COR-L47 (cell line): ENCODE measurements around the gene C10orf67.
"Not testable (repeated sequence)": the region's sequence is repeated elsewhere in the genome, so short reads cannot be mapped to it uniquely, and the experiment has no call there.

ENCODE experiments used
- DNase-seq: peaks from one replicate; lab custom pipeline; 2025; lab: John Stamatoyannopoulos, UW

C10orf67 gene

DNA sequence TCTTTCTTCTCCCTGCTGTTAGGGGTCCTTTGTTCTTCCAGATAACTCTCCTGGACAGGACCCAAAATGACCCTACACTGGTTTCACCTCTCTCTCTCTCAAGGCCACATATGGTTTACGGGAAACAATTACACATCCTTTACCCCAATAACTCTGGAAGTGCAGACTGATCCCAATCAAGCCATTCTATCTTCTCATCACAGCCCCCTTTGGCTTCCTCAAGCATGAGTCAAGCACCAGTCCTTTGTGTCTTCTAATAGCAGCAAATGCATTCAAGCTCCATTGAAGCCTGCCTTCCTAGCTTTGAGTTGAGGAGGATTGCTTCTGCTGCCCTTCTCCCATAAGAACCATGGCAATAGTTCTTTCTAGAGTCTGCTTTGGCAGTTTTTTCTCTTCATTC lies 20.2 kb downstream of the C10orf67 start:
- DNase-seq = no peak

DNA sequence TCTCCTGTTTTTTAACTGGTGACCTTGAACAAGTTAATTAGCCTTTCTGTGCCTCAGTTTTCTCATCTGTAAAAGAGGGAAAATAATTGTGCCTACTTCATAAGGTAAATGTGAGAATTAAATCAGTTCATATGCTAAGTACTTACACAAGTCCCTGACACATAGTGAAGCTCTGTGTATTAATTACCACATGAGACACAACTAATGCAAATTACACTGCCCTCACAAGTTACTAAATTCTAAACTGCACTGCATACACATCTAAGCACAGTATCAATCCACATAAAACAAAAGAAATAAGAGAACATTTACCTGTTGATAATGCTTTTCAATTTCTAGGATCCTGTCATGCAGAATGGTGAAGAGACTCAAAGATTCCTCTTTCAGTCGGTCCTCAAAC lies 22.5 kb downstream of the C10orf67 start:
- no peak for DNase-seq

DNA sequence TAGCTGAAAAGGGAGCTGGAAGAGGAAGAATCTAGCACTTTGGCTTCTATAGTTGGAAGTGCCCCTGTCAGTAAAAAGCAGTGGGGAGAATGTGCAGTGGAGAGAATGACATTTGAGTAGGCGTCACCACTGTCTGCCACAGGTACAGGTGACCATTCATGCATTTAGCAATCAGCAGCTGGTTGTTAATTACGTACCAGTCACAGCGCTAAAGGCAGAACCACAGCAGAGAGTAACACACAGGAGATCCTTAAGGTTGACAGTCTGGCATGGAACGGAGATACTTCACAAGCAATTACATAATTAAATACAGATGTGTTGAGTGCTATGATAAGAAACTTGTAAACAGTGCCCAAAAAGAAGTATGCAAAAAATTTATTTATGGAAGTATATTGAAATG lies 24.8 kb downstream of the C10orf67 start:
- no peak for DNase-seq

DNA sequence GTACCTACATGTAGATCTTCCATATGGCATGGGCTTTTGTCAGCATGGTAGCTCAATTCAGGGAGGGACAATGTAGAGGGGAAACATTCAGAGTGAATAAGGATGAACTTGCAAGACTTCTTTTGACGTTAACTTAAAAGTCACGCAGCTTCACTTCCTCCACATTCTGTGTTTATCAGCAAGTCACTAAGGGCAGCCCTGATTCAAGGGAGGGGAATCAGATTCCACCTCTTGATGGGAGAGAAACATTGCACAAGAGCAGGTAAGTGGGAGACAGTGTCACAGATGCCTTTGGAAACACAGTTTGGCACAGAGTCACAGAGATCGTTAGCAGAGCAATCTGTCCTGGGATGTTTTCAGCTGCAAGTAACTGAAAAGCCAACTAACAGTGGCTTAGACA lies 26.2 kb downstream of the C10orf67 start:
- no peak for DNase-seq

DNA sequence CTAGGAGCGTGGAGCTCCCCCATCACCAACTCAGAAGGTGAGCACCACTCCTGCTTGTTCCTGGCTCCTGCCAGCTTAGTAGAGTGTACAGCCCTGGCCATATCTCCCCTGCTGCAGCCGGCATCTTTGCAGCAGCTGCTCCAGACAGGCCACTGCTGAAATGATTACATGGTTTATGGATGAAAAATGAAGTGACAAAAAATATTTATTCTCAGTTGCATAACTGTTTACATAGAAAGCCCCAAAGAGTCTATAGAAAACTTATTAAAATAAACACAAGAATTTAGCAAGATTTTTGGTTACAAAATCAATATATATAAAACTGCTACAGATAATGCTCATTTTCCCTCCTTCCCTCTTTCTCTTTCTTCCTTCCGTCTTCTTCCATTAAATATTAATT lies 27.2 kb downstream of the C10orf67 start:
- no peak for DNase-seq

DNA sequence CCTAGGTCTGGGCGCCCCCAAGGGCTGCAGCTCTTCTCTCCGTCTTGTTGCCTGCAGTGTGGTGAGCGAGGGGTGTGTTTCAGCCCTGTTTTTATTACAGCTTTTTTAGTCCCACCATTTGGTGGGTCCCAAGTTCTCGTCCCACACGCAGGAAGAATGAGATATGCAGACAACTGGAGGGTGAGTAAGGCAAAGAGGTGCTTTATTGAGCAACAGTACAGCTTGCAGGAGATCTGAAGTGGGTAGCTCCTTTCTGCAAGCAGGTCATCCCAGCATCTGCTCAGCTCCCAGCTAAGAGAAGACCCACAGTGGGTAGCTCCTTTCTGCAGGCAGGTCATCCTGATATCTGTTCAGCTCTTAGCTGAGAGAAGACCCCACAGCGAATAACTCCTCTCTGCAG lies 28.2 kb downstream of the C10orf67 start:
- no peak for DNase-seq

DNA sequence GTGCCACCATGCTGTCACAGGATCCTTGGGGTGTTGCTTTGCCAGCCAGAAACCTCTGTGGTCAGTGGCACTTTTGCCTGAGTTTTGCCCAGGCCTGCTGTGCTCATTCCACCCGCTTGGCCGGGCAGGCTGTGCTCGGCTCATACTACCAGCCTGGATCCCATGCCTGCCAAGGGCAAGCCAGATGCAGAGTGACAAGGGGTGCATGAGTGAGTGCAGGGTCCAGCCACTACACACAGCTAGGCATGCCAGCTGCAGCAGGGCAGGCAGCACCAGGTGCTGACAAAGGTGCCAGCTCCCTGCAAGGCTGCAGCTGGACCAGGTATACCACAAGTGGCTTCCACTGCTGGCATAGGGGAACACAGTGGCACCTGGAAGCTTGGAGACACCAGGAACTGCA lies 28.6 kb downstream of the C10orf67 start:
- no peak for DNase-seq

DNA sequence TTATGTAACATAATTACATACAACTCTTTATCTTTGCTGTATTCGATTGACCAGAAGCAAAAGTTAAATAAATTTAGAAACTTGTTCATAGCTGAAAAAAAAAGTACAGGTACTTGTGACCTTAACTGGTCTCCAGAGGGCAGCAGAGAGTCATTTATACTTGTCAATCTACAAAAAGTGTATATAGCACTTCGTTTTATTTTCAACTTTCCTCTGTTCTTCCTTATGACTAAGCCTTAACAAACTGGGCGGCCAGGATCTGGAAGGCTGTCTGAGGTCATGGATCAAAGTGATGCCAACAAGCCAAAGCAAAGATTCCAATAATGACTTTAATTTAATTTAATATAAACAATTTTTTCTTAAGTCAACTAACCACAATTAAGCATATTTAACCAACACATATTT lies 29.8 kb downstream of the C10orf67 start:
- DNase-seq = no peak

DNA sequence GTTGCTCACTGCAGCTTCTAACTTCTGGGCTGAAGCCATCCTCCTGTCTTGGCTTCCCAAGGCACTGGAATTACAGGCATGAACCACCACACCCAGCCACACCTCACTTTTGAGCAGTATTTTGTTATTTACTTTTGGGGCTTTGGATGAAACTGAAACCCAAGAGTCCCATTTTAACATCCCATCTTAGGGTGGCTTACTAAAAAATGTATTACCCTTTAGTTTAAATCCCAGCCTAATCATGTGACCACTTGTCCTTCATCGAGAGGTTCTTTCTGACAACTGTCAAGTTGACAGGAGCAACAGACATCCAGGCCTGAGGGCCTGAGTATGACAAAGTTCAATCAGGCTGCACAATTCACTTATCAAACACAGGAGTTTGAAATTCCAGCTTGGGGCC lies 33.6 kb downstream of the C10orf67 start:
- no peak for DNase-seq

DNA sequence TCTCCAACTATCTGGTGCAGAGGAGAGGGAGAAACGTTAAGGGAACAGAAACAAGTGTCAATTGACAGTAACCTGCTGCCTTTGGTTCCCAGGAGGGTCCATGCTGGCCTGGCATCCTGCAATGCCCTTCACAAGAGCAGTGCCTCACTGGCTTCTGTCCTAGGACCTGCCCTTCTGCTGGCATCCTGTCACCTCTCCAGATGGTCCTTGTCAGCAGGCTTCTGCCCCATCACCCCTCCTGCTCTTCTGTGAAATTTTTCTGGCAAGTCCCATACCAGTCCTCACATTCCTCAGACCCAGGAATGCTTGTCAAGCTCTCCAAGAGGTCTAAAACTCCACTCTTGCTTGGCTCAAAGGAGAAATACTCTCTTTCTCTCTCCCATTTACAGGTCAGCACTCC lies 34.2 kb downstream of the C10orf67 start:
- no peak for DNase-seq

DNA sequence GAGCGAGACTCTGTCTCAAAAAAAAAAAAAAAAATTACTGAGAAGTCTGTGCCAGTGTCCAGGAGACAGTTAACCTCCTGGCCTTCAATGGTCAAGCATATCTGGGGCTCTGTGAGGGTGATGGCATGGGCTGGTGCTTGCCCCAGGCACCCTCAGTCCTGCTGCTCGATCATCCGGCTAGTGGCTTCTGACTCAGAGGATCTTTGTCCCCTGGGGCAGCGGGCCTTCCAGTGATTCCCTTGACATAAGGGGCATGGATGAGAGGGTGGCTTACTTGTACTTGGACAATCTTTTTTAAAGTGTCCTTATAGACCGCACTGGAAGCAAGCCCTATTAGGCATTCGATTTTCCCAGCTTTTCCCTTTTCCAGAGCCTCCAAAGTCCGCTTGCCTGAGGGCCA lies 44.6 kb downstream of the C10orf67 start:
- not testable (repeated sequence) for DNase-seq

DNA sequence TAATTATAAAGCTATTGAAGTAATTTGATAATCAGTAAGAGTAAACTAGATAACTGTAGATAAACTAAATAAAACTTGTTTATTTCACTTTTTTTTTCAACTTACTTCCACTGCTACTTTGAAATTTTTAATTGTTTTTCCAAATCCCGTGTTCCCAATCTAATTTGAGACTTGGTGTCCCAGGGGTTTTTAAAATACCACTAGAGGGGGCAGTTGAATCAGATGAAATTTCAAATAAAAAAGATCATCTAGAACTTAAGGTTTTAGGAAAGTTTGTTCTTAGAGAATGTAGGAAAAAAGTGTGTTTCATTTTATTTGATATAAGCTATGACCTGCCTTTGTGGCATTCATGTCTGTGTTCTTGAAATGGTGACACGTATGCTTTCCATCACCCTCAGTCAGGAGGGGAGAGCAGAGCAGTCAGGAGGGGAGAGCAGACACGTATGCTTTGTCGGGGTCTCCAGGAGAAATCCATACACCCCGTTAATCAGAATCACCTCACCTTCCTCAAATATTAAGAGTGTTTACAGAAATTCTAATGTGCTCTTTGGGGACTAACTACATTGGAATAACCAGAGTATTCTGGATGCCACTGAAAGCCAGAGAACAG lies 49.9 kb downstream of the C10orf67 start:
- DNase-seq = no peak

DNA sequence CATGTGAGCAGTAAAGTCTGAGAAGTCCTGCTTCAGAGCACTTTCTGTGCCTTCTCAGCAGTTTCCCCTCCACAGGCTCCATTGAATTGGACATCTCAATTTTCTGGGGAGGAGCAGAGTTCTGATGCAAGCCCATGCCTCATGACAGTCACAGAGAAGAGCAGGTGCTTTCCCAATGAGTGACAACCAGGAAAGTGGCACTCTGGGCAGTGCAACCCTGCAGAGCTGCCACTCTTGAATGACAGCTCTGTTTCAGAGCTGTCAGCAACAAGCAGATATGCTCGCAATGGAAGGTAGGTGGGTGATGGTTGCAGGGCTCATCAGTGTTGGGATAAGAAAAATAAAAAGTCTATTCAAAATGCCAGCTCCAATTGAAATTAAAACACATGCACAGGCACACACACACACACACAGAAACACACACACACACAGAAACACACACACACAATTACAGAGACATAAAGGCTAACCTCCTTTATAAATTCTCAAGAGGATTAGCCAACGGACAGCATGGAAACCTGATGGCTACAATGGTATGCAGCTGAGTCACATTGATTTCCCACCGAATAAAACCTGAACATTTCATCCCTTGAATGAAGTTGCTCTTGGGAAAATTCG lies 50.5 kb downstream of the C10orf67 start:
- no peak for DNase-seq

DNA sequence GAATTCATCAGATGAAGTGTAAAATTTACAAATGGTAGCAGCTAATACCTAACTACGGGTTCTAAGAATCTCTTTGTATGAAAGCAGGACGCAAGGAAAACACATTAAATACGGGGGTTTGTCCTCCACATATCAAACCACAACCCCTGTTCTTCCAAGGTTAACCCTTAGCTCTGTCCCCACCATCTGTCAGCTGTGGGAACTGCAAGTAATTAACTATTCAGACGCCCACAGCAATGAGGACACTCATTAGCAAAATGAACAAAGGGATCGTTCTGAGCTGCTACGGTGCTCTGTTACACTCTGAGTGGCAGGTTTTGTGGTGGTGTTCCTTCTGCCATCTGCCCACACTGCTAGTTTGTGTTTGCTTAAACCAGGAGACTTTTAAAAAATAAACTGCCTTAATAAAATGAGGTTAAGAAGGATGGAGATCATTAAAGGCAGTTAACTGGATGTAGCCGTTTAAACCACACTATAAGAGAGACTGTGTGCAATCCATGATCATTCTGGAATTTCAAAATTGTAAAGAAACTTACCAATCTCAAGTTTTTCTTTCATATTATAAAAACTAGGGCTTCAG lies 51.4 kb downstream of the C10orf67 start:
- no peak for DNase-seq

DNA sequence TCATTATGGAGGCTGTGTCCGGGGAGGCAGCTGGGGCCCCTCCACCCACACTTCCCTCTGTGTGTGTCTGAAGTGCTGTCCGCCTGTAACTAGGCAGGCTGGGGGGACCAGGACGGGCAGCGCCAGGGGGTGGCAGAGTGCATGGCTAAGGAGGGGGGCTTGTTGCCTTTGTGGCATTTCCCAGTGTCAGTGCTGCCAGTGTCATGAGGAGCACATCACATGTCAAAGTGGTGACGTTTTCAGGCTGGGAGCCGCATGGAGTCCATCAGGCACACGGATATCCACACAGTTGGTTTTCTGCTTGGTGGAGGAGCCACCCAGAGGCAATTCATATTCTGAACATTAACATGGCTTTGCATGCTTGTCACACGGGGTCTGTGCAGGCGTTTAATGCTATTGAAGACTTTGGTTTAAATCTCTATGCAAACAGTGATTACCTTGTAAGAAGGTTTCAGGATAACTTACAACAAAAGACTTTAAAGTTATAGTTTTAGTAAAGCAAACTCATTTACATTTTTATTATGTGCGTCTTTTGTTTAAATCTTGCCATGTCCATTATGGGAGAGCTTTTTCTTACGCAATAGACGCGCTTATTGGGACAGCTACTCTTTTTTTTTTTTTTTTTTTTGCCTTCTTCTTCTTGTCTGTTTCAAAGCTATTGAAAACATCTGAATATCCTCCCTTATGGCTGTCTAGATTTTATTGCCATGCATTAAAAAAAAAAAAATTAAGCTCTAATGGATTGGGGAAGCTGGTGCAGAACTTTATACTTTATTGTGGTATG lies 52.9 kb downstream of the C10orf67 start:
- no peak for DNase-seq

DNA sequence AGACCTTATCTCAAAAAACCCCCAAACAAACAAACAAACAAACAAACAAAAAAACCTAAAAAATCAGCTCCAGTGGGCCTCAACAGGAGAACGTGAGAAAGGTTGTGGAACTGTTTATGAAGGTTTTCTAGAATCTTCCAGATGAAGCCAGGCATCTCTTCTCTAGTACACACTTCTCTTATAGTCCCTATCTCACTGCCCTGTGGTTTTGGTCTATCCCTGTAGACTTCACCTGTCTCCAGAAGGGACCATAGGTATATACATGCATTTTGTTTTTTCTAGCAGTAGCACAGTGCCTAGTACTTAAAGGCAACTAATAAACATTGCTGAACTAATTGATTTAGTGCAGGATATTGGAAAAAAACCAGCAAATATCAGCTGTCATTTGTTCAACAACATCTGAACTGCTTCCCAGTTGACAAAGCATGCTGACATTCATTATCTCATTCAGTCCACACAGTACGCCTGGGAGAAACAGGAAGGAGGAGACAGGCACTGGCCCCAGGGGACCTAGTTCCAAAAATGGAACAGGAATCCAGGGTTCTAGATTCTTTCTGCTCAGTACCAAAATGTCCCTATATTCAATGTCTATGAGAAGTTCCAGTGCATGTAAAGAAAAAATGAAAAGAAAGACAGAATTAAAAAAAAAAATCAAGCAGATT lies 59.8 kb downstream of the C10orf67 start:
- no peak for DNase-seq

DNA sequence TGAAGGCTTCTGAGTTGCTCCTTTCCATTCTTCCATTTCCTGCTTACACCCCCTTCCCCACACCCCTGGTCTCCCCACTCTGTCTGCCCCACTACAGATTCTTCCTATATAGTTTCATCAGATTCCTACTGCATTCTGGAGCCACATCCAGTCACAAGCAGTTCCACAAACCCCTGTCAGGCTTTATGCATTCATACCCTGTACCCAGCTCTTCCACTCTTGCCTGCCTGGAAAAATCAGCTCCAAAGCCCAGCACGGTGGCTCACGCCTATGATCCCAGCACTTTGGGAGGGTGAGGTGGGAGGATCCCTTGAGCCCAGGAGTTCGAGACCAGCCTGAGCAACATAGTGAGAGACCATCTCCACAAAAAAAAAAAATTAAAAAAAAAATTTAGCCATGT lies 60.4 kb downstream of the C10orf67 start:
- no peak for DNase-seq

DNA sequence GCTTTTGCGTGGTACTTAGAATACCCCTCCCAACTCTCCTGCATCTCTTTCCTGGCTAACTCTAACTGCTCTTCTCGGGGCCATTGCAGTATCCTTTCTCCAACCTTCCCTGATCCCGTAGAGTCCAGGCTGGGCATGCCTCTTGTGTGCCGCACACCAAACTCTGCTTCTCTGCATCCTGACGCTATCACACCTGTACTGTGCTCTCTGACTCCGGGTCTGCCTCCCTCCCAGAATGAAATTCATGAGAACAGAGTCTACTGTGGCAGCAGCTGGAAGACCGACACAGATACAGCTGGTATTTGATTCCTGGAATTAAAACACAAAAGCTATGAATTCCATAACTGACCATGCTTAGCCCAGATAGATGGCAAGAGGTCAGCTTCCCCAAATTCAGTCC lies 60.9 kb downstream of the C10orf67 start:
- DNase-seq = no peak

DNA sequence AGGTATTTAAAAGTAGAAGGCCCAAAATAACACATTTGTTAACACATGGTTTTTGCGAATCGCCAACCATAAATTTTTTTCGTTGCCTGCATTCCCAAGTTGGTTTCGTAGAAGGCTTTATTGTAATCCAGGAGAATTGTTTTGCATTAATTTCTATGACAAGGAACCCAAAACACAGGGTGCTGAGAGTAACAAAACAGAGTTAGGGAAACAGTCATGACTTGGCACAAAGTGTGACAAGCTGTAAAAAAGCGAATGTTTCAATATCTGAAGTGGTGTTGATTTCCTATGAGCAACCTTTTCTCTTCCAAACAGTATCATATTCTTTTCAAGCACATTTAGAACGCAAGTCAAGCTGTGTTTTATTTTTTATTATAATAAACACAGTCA lies 63.6 kb downstream of the C10orf67 start:
- no peak for DNase-seq

DNA sequence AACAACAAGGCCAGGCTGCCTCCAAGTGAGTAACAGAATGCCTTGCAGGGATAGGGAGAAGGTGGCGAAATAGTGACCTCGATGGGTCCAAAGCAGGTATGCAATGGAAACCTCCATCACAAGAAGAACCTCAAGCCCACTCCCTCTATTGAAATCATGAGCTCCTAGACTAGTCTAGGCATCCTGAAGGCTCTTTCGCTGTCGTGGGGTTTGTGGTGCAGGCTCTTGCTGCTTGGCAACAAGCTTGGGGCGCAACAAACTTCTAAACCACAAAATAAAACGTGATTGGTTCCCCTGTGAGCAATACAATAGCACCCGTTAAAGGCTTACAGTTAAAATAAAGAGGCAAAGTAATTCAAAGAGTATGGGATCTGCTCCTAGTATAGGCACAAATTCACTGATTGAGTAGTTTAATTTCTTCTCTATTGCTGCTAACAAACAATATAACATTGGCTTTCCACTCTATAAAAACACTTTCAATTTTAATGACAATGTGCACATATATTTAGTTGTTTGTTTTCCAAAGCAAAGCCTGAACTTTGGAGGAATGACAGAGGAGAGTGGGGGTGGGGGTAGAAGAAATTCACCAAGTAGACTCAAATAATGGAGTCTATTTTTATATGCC lies 64.1 kb downstream of the C10orf67 start:
- no peak for DNase-seq

DNA sequence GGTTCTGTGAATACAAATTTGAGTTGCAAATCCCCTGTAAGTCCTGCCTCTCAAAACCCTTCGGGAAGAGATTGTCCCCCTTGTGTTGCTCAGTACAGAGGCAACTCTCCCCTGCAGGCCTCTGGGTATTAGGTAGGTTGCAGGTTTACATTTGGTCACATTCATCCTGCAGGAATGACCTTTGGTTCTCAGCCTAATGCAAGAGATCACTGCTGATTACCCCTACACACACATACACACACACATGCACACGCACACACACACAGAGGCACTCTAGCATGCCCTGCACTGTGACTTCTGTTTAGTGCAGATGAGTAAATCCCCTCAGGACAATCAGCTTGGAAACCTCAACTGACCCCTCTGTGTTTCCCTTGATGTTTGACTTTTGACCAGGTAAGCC lies 69.2 kb downstream of the C10orf67 start:
- no peak for DNase-seq

DNA sequence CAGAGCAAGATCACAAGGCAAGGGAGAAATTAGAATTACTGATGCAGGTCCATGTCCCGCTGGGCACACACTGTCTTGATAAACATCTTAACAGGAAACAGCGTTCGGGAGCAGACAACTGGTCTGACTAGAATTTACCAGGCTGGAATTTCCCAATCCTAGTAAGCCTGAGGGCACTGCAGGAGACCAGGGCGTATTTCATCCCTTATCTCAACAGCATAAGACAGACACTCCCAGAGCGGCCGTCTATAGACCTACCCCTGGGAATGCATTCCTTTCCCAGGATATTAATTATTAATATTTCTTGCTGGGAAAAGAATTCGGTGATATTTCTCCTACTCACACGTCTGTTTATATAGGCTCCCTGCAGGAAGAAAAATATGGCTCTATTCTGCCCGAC lies 70.4 kb downstream of the C10orf67 start:
- not testable (repeated sequence) for DNase-seq
